Panc1 (cell line): ENCODE measurements around the gene LRGUK.

Experiments
- CTCF ChIP-seq: fragments of 450-650 bp; IDR thresholded peaks from 2 replicates; pipeline ENCODE4 v1.5.1; 2017; ENCODE audit warnings: mild to moderate bottlenecking
- POLR2AphosphoS5 ChIP-seq: IDR thresholded peaks from 2 replicates; pipeline ENCODE4 v1.6.1; 2012; ENCODE audit warnings: mild to moderate bottlenecking, low read depth, low read length, moderate library complexity
- REST ChIP-seq, 2 experiments: IDR thresholded peaks; 2 replicates each; pipeline ENCODE4 v1.6.1; 2011 to 2012; ENCODE audit warnings: low read depth in 2 of 2, control low read depth in 1 of 2, low read length in 1 of 2, mild to moderate bottlenecking in 1 of 2, moderate library complexity in 1 of 2; ENCODE audit not compliant: insufficient read depth in 1 of 2
- TCF7L2 ChIP-seq: IDR thresholded peaks from 2 replicates; pipeline ENCODE4 v1.6.1; 2011; ENCODE audit warnings: mild to moderate bottlenecking, low read depth, low read length, inconsistent platforms

GRCh38 chr7:134121632-134122139 lies 5.5 kb upstream of the LRGUK start:
- no peak for TF ChIP-seq CTCF
- TF ChIP-seq TCF7L2 = no peak
- TF ChIP-seq POLR2AphosphoS5 = no peak
- no peak for TF ChIP-seq REST (IDR thresholded peaks at IDR 0.05; ENCODE audit: insufficient read depth in 1 of 2, low read depth in 2 of 2, low read length in 1 of 2)
